Hypothalamus (tissue), 51 donors: ENCODE data around the gene TRPV2.
A peak's percentile ranks its signal among the peaks of the same experiment; 100 is the strongest.

Source experiments
- DNase-seq, 51 donors: peaks; one replicate each; lab custom pipeline; 2025; lab: John Stamatoyannopoulos, UW

TRPV2 gene

GRCh38 chr17:16471295-16471694 lies 55.9 kb downstream of the TRPV2 start:
- DNase-seq = no peak

- DNase-seq = no peak
Observed at GRCh38 chr17:16472539-16472938, 57.2 kb downstream of the TRPV2 start.

GRCh38 chr17:16473044-16474011 lies 58.0 kb downstream of the TRPV2 start:
- DNase-seq = no peak

- DNase-seq = no peak
Observed at GRCh38 chr17:16474012-16474725, 58.8 kb downstream of the TRPV2 start.

- no peak for DNase-seq
Observed at GRCh38 chr17:16475179-16475704, 59.9 kb downstream of the TRPV2 start.

- DNase-seq = no peak
Observed at GRCh38 chr17:16477255-16477654, 61.9 kb downstream of the TRPV2 start.

GRCh38 chr17:16477666-16478065 lies 62.3 kb downstream of the TRPV2 start:
- no peak for DNase-seq

- DNase-seq = no peak
Observed at GRCh38 chr17:16478649-16479048, 63.3 kb downstream of the TRPV2 start.

- no peak for DNase-seq
Observed at GRCh38 chr17:16479264-16479663, 63.9 kb downstream of the TRPV2 start.

- DNase-seq = no peak
Observed at GRCh38 chr17:16480995-16481394, 65.6 kb downstream of the TRPV2 start.

- DNase-seq = no peak
Observed at GRCh38 chr17:16482253-16482652, 66.9 kb downstream of the TRPV2 start.

GRCh38 chr17:16483021-16483645 lies 67.8 kb downstream of the TRPV2 start:
- no peak for DNase-seq

- DNase-seq = peak in 6 of 51 donors; percentile 15 to 38 (median 32)
Observed at GRCh38 chr17:16484445-16485175, 69.2 kb downstream of the TRPV2 start.
